Dedifferentiated amniotic fluid mesenchymal stem cell (primary cell): ENCODE results near the gene DISC1.
"Not testable (repeated sequence)": the region's sequence is repeated elsewhere in the genome, so short reads cannot be mapped to it uniquely, and the experiment has no call there.

ENCODE experiments used
- DNase-seq: peaks from one replicate; pipeline ENCODE4 v3.0.0-alpha.2; 2016; ENCODE audit errors: extremely low spot score

The DISC1 gene

DNA sequence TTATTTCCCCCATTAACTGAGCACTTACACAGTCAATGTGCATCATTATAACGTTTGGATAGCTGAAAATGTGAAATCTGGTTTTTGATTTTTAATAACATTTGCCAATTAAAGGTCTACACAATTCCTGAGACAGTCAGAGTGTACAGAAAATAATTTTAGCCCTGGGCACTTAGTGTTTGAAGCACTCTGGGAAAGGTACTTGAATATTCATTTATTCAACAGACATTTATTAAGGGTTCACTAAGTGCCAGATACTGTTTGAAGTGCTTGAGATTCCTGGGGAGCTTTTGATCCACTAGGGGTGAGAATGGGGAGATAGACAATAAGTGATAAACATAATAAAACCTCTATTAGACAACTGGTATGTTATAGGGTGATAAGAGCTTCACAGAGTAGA is 141.8 kb downstream of the DISC1 start:
- no peak for DNase-seq

DNA sequence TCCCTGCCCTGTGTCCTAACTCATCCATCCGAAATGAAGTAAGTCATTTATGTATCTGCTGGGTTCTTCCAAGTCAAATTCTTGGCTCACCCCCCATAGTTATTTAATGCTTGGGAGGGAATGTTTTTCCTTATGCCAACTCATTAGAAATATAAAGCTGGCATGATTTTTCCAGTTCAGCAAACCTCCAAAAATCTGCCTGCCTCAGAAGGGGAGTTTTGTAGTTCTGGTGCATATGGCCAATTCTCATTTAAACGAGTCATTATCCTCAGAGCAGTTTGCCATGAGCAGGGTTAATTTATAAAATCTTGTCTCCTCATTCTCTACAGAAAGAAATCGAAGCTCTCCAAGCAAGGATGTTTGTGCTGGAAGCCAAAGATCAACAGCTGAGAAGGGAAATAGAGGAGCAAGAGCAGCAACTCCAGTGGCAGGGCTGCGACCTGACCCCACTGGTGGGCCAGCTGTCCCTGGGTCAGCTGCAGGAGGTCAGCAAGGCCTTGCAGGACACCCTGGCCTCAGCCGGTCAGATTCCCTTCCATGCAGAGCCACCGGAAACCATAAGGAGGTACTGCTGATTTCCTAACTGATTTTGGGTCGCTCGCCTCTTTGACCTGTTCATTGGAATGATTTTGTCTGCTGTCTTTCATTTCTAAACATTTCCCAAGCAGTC is 144.1 kb downstream of the DISC1 start:
- no peak for DNase-seq

DNA sequence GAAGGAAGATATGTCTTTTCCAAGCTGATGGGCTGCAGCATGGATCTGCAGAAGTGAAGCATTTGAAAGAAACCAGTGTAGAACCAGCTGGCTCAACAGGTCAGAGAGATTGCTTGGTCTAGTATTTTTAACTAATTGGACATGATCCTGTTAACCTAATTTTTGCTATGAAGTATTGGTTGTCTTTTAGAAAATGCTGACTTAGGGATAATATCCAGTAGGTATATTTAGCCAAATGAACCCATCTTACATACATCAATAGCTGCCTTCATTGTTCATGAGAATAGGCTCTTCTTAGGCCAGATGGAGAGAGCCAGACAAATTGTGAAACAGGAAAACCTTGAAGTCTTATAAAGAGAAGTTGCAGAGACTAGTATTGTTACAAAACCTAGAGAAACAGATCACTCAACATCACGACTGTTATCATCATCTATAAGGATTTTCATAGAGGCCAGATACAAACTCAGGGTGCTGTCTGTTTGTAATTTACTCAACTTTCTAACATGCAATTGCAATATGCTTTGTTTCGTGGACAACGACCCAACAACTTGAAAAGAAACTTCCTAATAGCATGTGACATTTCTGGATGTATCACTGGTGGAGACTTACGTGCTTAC is 148.2 kb downstream of the DISC1 start:
- DNase-seq: no peak

GRCh38 chr1:231776010-231776756 is 149.6 kb downstream of the DISC1 start:
- DNase-seq: peak; percentile 93

- no peak for DNase-seq
Observed at GRCh38 chr1:231776757-231777062, 150.1 kb downstream of the DISC1 start.

GRCh38 chr1:231778009-231778719 is 151.6 kb downstream of the DISC1 start:
- DNase-seq: no peak

DNA sequence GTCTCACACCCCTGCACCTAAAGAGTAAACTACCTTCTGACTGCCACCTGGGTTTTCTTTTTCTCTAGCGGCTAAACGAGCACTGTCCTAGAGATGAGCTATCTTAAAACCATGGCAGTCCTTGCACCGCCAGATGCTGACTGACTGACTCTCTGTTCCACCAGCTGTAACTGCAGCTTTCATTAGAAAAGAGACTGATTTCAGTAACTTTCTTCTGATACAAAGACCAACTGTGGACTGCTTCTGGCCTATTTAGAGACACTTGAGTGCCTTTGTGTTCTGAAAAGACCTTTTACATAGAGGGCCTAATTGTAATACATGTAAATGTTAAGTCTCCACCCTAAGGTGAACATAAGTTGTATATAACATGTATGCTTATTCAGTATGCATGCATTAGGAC is 152.5 kb downstream of the DISC1 start:
- DNase-seq: no peak

GRCh38 chr1:231781892-231782291 is 155.3 kb downstream of the DISC1 start:
- DNase-seq: no peak

DNA sequence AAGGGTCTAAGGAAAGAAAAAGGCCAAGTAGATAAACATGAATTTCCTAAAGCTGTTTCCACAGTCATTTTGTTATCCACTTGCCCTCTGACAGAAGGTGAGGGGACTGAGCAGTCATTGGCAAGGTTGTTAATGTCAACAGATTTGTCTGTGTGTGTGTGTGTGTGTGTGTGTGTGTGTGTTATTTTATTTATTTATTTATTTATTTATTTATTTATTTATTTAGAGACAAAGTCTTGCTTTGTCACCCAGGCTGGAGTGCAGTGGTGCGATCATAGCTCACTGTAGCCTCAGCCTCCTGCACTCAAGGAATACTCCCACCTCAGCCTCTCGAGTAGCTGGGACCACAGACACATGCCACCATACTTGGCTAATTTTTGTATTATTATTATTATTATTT is 158.5 kb downstream of the DISC1 start:
- DNase-seq: not testable (repeated sequence)

- DNase-seq: no peak
Observed at GRCh38 chr1:231786126-231786525, 159.5 kb downstream of the DISC1 start.

GRCh38 chr1:231792634-231793033 is 166.0 kb downstream of the DISC1 start:
- no peak for DNase-seq

- DNase-seq: no peak
Observed at GRCh38 chr1:231793893-231794292, 167.3 kb downstream of the DISC1 start.

DNA sequence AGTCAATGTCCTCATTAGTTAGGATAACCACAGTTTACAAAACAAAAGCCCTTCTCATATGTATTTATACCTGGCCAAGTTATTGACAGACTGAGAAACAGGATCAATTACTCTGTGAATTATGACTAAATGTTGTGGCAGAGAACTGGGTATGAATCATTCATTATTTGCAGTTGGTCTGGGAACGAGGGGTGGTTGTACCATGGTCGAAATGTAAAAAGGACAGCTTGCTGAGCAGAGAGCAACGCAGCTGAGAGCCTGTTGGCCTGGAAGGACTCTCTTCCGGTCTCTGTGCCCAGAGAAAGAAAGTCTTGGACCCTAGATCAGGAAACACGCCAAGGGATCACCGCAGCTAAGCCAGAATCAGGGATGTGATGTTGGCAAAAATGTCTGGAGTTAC is 169.6 kb downstream of the DISC1 start:
- no peak for DNase-seq

- DNase-seq: no peak
Observed at GRCh38 chr1:231799363-231799986, 172.9 kb downstream of the DISC1 start.

GRCh38 chr1:231800108-231800507 is 173.5 kb downstream of the DISC1 start:
- DNase-seq: no peak

DNA sequence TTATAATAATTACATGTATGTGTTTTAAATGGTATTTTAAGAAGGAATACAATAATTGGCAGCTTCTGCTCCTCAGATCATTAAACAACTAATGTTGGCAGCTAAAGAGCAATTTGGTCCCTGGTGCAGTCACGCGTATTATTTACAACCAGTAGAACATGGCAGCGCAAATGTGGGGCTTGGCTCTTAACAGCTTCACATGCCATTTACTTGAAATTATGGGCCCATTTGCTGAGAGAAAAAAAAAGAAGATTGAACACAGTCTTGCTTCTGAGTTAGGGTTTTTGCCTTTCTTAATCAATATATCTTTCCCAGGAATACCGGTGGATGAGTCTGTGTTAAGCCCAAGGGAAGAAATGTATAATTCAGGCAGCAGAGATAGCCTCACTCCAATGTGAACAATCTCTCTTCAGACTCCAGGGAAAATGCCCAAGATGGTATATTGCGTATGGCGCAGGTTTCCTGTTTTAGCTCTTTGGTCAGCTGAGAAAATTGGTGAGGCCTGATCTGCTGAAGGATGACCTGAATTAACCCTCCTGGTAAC is 174.5 kb downstream of the DISC1 start:
- DNase-seq: no peak

DNA sequence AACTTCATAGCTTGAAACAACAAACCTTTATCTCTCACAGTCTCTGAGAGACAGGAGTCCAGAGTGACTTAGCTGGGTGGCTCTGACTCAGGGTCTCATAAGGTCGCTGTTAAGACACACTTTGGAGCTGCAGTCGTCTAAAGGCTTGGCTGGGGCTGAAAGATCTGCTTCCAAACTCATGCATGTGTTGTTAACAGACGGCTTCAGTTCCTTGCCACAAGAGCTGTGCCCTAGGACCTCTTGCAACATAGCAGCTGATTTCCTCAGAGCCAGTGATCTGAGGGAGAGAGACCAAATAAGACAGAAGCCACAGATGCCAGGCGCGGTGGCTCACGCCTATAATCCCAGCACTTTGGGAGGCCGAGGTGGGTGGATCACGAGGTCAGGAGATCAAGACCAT is 176.8 kb downstream of the DISC1 start:
- DNase-seq: no peak

GRCh38 chr1:231806623-231807495 is 180.3 kb downstream of the DISC1 start:
- no peak for DNase-seq

GRCh38 chr1:231807541-231807940 is 181.0 kb downstream of the DISC1 start:
- DNase-seq: no peak

DNA sequence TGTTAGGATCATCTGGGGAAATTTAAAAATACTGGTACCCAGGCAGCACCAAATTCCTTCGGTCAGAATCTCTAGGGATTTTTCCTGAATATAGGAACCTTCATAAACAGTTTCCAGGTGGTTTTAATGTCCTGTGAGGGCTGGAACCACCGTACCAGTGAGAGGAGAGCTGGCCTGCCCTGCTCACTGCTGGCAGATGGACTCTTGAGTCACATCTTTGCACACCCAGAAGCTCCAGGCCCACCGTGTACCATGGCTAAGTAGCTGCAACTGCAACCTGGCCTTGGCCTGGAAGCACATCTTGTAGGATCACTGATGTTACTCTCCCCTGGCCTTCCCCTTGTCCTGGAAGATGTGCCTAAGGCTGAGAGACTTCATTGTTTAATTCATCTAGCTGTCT is 181.5 kb downstream of the DISC1 start:
- DNase-seq: no peak

GRCh38 chr1:231808990-231809389 is 182.4 kb downstream of the DISC1 start:
- DNase-seq: peak; percentile 61
